ENCODE results near the gene ALDH3B1. TPM values are rescaled to one million over a fixed set of nuclear protein-coding genes. Genes with fewer than 3 reads are reported as not detected.

ALDH3B1 gene
- total RNA-seq, 1 donor from 2014 or later, result 4.9 TPM

GRCh38 chr11:68011051-68011943 lies 1.2 kb downstream of the ALDH3B1 start:
- DNase-seq (no peak), ATAC-seq (no peak)
- intact Hi-C loops (cut with micrococcal nuclease), result no loop called here

- ATAC-seq, result no peak
- no peak for DNase-seq
- intact Hi-C loops (cut with micrococcal nuclease), result no loop called here
Measured at GRCh38 chr11:68012044-68012842, 2.1 kb downstream of the ALDH3B1 start.

- DNase-seq (no peak), ATAC-seq (no peak)
- intact Hi-C loops (cut with micrococcal nuclease), result no loop called here
Measured at GRCh38 chr11:68012843-68013610, 2.9 kb downstream of the ALDH3B1 start.

GRCh38 chr11:68013611-68014156 lies 3.6 kb downstream of the ALDH3B1 start:
- intact Hi-C loops (cut with micrococcal nuclease), result no loop called here
- ATAC-seq (no peak), DNase-seq (no peak)

GRCh38 chr11:68014157-68014946 lies 4.2 kb downstream of the ALDH3B1 start:
- ATAC-seq (no peak), DNase-seq (no peak)
- intact Hi-C loops (cut with micrococcal nuclease), result no loop called here

- DNase-seq (no peak), ATAC-seq (no peak)
- intact Hi-C loops (cut with micrococcal nuclease), result no loop called here
Measured at GRCh38 chr11:68014947-68015447, 4.9 kb downstream of the ALDH3B1 start.

- intact Hi-C loops (cut with micrococcal nuclease), result no loop called here
- ATAC-seq (no peak), DNase-seq (no peak)
Measured at GRCh38 chr11:68015467-68015866, 5.3 kb downstream of the ALDH3B1 start.

- DNase-seq (no peak), ATAC-seq (no peak)
- intact Hi-C loops (cut with micrococcal nuclease), result no loop called here
Measured at GRCh38 chr11:68016161-68016903, 6.2 kb downstream of the ALDH3B1 start.

GRCh38 chr11:68016904-68017817 lies 7.0 kb downstream of the ALDH3B1 start:
- intact Hi-C loops (cut with micrococcal nuclease), result no loop called here
- no peak for DNase-seq
- ATAC-seq, result peak; percentile 17

- ATAC-seq (no peak), DNase-seq (no peak)
- intact Hi-C loops (cut with micrococcal nuclease), result no loop called here
Measured at GRCh38 chr11:68017980-68018729, 8.0 kb downstream of the ALDH3B1 start.

- ATAC-seq (no peak), DNase-seq (no peak)
- intact Hi-C loops (cut with micrococcal nuclease), result no loop called here
Measured at GRCh38 chr11:68018730-68019190, 8.6 kb downstream of the ALDH3B1 start.

- DNase-seq, result no peak
- ATAC-seq, result no peak
- intact Hi-C loops (cut with micrococcal nuclease), result no loop called here
Measured at GRCh38 chr11:68019486-68019885, 9.4 kb downstream of the ALDH3B1 start.

GRCh38 chr11:68020575-68020974 lies 10.4 kb downstream of the ALDH3B1 start:
- ATAC-seq (peak; percentile 15), DNase-seq (no peak)
- intact Hi-C loops (cut with micrococcal nuclease), result no loop called here

- intact Hi-C loops (cut with micrococcal nuclease), result no loop called here
- ATAC-seq (peak; percentile 17), DNase-seq (no peak)
Measured at GRCh38 chr11:68021167-68021787, 11.2 kb downstream of the ALDH3B1 start.

- DNase-seq (no peak), ATAC-seq (no peak)
- intact Hi-C loops (cut with micrococcal nuclease), result no loop called here
Measured at GRCh38 chr11:68022531-68022930, 12.4 kb downstream of the ALDH3B1 start.

Measured in left ventricle myocardium superior (tissue), 1 donor.